GM12892 (cell line): ENCODE data around the gene ESYT3.

Experiments used
- POLR2A ChIP-seq: IDR thresholded peaks from 2 replicates; pipeline ENCODE4 v1.6.1; 2011; ENCODE audit warnings: low read depth, low read length, control low read depth
- POLR2AphosphoS5 ChIP-seq: IDR thresholded peaks from 2 replicates; pipeline ENCODE4 v1.6.1; 2011; ENCODE audit warnings: low read depth, low read length, control low read depth

DNA sequence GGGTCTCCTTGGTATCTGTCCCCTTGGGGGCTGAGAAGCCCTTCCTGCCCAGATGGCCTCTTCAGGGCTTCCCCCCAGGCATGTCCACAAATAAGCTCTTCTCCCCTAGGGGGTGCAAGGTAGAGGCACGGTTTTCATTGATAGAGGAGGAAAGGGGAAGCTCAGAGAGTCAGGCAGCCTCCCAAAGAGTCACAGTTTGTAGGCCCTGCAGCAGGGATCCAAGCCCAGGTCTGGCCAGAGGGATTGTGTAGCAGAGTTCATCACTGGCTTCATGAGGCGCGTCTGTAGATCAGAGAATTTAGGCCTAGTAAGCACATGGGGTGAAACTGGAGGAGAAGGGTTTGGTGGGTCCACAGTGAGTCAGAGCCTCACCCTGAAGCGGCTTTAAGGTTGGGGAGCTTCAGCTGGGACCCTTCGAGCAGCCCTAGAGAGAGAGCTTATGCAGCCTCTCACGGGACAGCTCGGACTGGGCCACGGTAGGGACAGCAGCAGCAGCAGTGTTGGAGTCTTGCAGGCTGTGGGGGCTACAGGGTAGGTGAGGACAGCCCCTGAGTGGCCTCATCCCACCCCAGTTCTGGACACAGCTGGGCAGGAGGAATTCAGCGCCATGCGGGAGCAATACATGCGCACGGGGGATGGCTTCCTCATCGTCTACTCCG lies 37.5 kb upstream of the ESYT3 start:
- TF ChIP-seq POLR2A (no peak), POLR2AphosphoS5 (no peak)
